RKO (cell line): ENCODE measurements around the gene SYNE3.

Source experiments
- DNase-seq: peaks from one replicate; pipeline ENCODE4 v3.0.0-alpha.2; 2016; ENCODE audit warnings: low spot score

SYNE3 gene

GRCh38 chr14:95540236-95540855, 23.9 kb upstream of the SYNE3 start:
- DNase-seq = no peak

GRCh38 chr14:95538801-95539509, 22.5 kb upstream of the SYNE3 start:
- no peak for DNase-seq

GRCh38 chr14:95537298-95538089, 21.0 kb upstream of the SYNE3 start:
- no peak for DNase-seq

GRCh38 chr14:95536671-95537070, 20.2 kb upstream of the SYNE3 start:
- DNase-seq = no peak

DNA sequence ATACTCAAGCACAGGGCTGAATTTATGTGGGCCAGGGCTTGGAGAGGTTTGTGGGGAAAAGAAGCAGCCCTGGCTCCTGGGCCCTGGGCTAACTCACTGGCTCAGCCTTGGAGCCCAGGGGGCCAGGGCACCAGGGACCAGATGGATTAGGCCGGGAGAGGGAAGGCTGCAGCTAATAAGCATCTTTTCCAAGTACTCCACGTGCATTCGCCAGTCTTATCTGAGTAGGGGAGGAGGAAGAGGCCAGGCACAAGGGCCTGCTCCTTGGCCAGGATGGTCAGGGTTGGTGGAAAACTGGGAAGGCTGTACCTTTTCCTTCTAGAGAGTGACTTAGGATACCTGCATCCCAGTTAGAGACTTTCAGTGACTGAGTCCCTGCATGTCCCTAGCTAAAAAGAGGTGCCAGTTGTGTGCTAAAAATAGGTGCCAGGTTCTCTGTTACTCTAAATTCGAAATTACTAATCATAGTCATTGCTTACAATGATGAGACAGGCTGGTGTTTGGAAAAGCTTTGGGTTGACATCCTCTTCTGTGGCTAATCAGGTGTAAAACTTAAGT, 19.7 kb upstream of the SYNE3 start:
- DNase-seq = peak; percentile 25

DNA sequence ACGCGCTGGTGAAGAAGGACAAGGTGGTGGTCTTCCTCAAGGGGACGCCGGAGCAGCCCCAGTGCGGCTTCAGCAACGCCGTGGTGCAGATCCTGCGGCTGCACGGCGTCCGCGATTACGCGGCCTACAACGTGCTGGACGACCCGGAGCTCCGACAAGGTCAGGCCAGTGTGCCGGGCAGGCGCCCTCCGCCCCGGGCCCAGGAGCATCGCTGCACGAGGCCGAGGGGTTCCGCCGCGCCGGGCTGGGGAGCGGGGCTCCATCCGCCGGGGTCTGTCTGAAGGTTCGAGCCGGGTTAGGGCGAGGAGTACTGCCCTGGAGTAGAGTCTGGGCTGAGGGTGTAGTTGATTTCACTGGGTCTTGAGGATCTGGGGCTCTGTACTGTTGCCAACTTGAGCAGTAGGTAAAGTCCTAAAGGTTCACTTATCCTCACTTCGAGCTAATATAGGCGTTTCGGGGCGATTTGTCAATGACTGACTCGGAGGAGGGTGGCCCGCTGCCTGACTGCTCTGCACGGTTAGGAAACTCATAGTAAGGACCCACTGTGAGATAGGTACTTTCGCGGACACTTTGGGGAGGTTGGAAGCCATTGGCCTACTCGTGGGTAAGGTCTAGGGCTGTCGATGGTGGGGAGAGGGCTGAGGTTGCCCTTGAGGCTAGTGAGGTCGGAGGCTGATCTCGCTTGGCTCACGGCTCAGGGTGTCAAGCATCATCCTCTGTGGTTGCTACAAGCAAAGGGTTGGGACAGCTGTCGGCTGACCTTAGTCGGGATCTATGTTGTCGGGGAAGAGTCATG, 19.0 kb upstream of the SYNE3 start:
- peak; percentile 29 for DNase-seq

GRCh38 chr14:95534299-95535225, 18.1 kb upstream of the SYNE3 start, which contains the start of gene GLRX5:
Gene GLRX5 (plus strand): TSS chr14:95535050. CDS start chr14:95535090, 40 bp downstream.
- peak; percentile 100 for DNase-seq

DNA sequence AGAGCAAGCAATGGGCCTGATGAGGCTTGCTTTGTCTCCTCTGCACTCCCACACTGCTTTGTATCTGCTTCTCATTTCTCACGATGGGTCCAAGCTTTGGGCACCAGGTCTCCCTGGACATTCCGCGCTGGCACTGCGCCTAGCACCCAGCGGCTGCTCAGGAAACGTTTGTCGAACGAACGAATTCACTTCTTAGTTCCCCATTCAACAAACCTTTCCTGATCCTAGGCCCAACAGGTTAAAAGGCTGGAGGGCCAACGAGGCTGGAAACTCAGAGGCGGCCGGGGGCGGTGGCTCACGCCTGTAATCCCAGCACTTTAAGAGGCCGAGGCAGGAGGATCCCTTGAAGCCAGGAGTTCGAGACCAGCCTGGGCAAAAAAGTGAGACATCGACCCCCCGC, 17.4 kb upstream of the SYNE3 start:
- DNase-seq = peak; percentile 28

DNA sequence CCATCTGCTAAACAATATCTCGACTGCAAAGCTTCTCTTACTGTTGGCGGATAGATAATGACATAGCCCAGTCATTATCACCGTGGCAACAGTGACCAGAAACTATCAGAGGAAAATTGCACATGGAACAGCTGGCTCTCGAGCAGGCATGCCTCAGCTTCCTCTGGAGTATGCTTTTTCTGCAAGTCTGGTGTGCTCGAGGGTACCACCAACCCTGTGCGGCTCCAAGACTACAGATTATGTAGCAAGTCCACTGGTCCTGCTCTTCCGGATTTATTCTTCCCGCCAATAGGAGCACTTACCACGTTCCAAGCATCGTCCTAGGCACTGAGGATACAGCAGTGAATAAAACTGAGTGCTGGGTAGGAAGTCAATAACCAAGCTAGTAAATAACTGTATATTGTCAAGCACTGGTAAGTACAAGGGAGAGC, 17.0 kb upstream of the SYNE3 start:
- DNase-seq = peak; percentile 78

GRCh38 chr14:95531969-95532368, 15.5 kb upstream of the SYNE3 start:
- DNase-seq = no peak

DNA sequence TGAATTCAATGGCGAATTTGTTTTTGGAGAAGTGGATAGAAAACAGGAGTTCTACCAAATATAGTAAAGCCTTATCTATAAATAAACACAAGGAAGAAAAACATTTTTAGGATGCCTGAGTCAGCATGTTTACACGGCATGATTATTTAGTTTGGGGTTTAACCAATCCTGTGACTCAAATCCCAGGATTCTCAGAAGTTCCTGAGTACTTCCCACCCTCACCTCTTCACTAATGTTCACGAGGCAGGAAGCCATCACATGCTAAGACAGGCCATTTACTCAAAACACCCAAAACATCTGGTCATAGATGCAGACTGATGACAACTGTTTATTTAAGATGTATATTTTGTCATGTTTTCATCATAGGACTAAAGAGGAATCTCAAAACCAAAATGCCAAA, 15.0 kb upstream of the SYNE3 start:
- peak; percentile 56 for DNase-seq

GRCh38 chr14:95530473-95531276, 14.2 kb upstream of the SYNE3 start:
- DNase-seq = no peak

DNA sequence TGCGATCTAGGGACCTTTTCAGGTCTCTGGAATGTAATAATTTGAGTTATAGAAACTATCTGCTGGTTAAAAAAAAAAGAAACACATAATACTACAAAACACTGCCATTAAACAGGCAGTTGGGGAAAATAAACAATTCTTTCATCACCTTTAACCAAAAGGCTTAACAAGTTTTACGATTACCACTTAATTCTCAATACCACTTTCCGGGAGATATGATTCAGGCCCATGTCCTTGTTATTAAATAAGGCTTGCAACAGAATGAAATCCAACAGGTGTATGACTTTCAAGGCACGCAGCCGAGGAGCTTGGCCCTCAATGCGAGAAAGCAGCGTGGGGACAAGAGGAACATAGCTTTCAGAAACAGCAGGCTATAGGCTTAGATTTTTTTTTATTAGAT, 12.8 kb upstream of the SYNE3 start:
- no peak for DNase-seq

GRCh38 chr14:95527387-95528002, 11.0 kb upstream of the SYNE3 start:
- peak; percentile 75 for DNase-seq

DNA sequence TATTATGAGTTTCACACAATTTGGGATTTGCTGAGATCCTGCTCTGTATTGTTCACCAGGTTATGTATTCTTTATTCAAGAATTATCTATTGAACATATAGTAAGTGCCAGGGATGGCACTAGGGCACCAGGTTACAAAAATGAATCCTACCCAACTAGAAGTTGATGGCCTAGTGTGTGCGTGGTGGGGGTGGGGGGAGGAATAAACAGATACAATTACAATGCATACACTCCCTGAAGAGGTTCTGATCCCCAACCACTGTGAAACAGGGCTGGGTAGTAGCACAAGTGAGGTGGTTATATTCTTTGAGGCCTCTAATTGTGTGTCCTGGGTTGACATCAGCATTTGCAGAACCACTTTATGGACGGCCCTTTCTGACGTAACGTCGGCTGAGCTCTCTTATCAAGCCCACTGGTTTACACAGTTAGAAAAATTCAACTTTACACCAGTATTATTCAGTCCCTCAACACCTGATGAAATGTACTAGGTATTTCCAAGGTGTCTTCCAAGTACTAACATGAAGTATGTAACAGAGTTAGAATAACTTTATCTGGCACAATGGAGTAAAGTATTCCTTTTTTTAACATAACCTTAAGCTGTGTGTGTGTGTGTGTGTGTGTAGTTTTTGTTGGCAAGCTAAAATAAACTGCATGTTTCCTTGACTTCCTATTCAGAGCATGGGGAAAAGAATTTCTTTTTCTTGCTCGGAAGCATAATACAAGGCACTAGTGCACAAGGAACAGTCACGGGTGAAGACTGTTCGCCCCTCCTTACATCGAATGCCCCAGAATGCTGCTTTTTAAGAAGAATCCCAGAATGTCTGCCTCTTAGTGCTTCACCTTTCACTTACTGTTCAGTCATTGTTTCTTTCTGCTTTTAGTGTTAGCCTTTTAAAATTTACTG, 10.3 kb upstream of the SYNE3 start:
- no peak for DNase-seq

- no peak for DNase-seq
These were observed 9.5 kb upstream of the SYNE3 start for GRCh38 chr14:95525999-95526398.

GRCh38 chr14:95524706-95525512, 8.5 kb upstream of the SYNE3 start:
- no peak for DNase-seq
